ENCODE results near the gene HOOK2. TPM values are rescaled to one million over a fixed set of nuclear protein-coding genes. Genes with fewer than 3 reads are reported as not detected.
"Not testable (repeated sequence)": the region's sequence is repeated elsewhere in the genome, so short reads cannot be mapped to it uniquely, and the experiment has no call there.

HOOK2 gene
- polyA plus RNA-seq, 3 donors: 0.55 to 28.6 (median 1.1) TPM

GRCh38 chr19:12817188-12817587 is 41.8 kb upstream of the HOOK2 start:
- H3K79me2 ChIP-seq (ENCODE audit: insufficient read depth, low read length); H3K27me3 Mint-ChIP-seq (ENCODE audit: low read depth in 3 of 3); H3K9me3 Mint-ChIP-seq; H3K9ac ChIP-seq (ENCODE audit: insufficient read depth, low read length, poor library complexity, severe bottlenecking); H3K9me3 ChIP-seq (replicated peaks in 1 of 2; ENCODE audit: control insufficient read depth in 1 of 2, insufficient read depth in 1 of 2, low read length in 2 of 2); H3K4me3 ChIP-seq (replicated peaks in 1 of 3; ENCODE audit: low read depth in 2 of 3, low read length in 3 of 3); DNase-seq; H4K20me1 ChIP-seq (ENCODE audit: insufficient read depth, low read length); H3K4me1 ChIP-seq (ENCODE audit: control insufficient read depth in 1 of 2, insufficient read depth in 2 of 2, low read length in 2 of 2); H3K27me3 ChIP-seq (ENCODE audit: control insufficient read depth in 2 of 2, insufficient read depth in 2 of 2, low read length in 2 of 2); H2AFZ ChIP-seq (ENCODE audit: insufficient read depth, low read depth, low read length, poor library complexity, severe bottlenecking); H3K27ac Mint-ChIP-seq; H3K4me2 ChIP-seq (replicated peaks; ENCODE audit: extremely low read depth, low read length, poor library complexity, severe bottlenecking); intact Hi-C loops (cut with micrococcal nuclease); H3K4me1 Mint-ChIP-seq; H3K4me3 Mint-ChIP-seq; H3K27ac ChIP-seq (ENCODE audit: low read depth in 1 of 2, low read length in 2 of 2): not testable (repeated sequence)
- peaks cover 0 to 15% of the 10 kb centered on the region in 2 donors for H3K36me3 ChIP-seq (replicated peaks in 1 of 2; ENCODE audit: control insufficient read depth in 1 of 2, insufficient read depth in 2 of 2, low read length in 2 of 2)
- no CpG with 5 or more reads among the region's 6 CpGs for WGBS (ENCODE audit: insufficient coverage)
- peaks cover 17 to 31% of the 10 kb centered on the region in 2 donors for H3K36me3 Mint-ChIP-seq

DNA sequence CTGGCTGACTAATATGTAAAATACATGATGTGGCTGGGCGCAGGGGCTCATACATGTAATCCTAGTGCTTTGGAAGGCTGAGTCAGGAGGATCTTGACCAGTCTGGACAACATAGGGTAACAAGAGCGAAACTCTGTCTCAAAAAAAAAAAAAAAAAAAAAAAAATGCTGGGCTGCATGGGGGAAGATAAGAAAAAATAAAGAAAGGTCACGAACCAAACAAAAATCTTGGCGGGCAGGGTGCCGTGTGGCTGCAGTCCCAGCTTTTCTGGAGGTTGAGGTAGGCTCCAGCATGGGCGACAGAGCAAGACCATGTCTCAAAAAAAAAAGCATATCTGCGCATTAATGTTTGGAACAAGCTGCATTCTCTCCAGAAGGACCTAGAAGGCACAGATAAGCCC is 39.7 kb upstream of the HOOK2 start:
- peaks cover 17 to 32% of the 10 kb centered on the region in 2 donors for H3K36me3 Mint-ChIP-seq
- Histone ChIP-seq H3K9ac (ENCODE audit: insufficient read depth, low read length, poor library complexity, severe bottlenecking) (no peak overlapping the region), H2AFZ (ENCODE audit: insufficient read depth, low read depth, low read length, poor library complexity, severe bottlenecking) (no peak overlapping the region), H3K4me3 (replicated peaks in 1 of 3; ENCODE audit: low read depth in 2 of 3, low read length in 3 of 3) (no peak overlapping the region), H3K4me1 (ENCODE audit: control insufficient read depth in 1 of 2, insufficient read depth in 2 of 2, low read length in 2 of 2) (no peaks in the 10 kb centered on the region), H3K27ac (ENCODE audit: low read depth in 1 of 2, low read length in 2 of 2) (no peak overlapping the region), H4K20me1 (ENCODE audit: insufficient read depth, low read length) (no peaks in the 10 kb centered on the region), H3K36me3 (replicated peaks in 1 of 2; ENCODE audit: control insufficient read depth in 1 of 2, insufficient read depth in 2 of 2, low read length in 2 of 2) (peaks cover 0 to 15% of the 10 kb centered on the region in 2 donors), H3K27me3 (ENCODE audit: control insufficient read depth in 2 of 2, insufficient read depth in 2 of 2, low read length in 2 of 2) (no peaks in the 10 kb centered on the region), H3K4me2 (replicated peaks; ENCODE audit: extremely low read depth, low read length, poor library complexity, severe bottlenecking) (no peak overlapping the region), H3K9me3 (replicated peaks in 1 of 2; ENCODE audit: control insufficient read depth in 1 of 2, insufficient read depth in 1 of 2, low read length in 2 of 2) (no peaks in the 10 kb centered on the region), H3K79me2 (ENCODE audit: insufficient read depth, low read length) (no peaks in the 10 kb centered on the region)
- TF ChIP-seq, protein P1, sequence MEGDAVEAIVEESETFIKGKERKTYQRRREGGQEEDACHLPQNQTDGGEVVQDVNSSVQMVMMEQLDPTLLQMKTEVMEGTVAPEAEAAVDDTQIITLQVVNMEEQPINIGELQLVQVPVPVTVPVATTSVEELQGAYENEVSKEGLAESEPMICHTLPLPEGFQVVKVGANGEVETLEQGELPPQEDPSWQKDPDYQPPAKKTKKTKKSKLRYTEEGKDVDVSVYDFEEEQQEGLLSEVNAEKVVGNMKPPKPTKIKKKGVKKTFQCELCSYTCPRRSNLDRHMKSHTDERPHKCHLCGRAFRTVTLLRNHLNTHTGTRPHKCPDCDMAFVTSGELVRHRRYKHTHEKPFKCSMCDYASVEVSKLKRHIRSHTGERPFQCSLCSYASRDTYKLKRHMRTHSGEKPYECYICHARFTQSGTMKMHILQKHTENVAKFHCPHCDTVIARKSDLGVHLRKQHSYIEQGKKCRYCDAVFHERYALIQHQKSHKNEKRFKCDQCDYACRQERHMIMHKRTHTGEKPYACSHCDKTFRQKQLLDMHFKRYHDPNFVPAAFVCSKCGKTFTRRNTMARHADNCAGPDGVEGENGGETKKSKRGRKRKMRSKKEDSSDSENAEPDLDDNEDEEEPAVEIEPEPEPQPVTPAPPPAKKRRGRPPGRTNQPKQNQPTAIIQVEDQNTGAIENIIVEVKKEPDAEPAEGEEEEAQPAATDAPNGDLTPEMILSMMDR (IDR thresholded peaks at IDR 0.05): no peak
- peaks cover 0 to 5% (median 2%) of the 10 kb centered on the region in 3 donors for H3K27me3 Mint-ChIP-seq (ENCODE audit: low read depth in 3 of 3)
- intact Hi-C loops (cut with micrococcal nuclease): no loop called here
- no peak overlapping the region for H3K27ac Mint-ChIP-seq
- 97% methylated on average over 6 of the region's 7 CpGs for WGBS (ENCODE audit: insufficient coverage)
- peaks cover 0 to 2% (median 0%) of the 10 kb centered on the region in 7 donors for H3K9me3 Mint-ChIP-seq
- DNase-seq: no peak
- no peaks in the 10 kb centered on the region for H3K4me1 Mint-ChIP-seq
- no peak overlapping the region for H3K4me3 Mint-ChIP-seq

Measured in CD14-positive monocyte (primary cell).